Fibroblast of lung (primary cell): Measurements from ENCODE around the gene IFNG-AS1.

Experiments used
- EZH2 ChIP-seq: IDR thresholded peaks from 2 replicates; pipeline ENCODE4 v1.5.1; 2012; ENCODE audit warnings: low read length, control low read depth, mild to moderate bottlenecking; ENCODE audit errors: missing control alignments
- TF ChIP-seq, protein P1 (sequence below), 2 donors: IDR thresholded peaks in 1 of 2; conservative IDR thresholded peaks in 1 of 2; 1 replicate in 1 of 2; 2 replicates in 1 of 2; pipeline ENCODE4 v1.5.1; 2011 to 2012; ENCODE audit warnings: low read length in 2 of 2, control low read depth in 1 of 2, inconsistent platforms in 1 of 2, low read depth in 1 of 2, mild to moderate bottlenecking in 1 of 2

DNA sequence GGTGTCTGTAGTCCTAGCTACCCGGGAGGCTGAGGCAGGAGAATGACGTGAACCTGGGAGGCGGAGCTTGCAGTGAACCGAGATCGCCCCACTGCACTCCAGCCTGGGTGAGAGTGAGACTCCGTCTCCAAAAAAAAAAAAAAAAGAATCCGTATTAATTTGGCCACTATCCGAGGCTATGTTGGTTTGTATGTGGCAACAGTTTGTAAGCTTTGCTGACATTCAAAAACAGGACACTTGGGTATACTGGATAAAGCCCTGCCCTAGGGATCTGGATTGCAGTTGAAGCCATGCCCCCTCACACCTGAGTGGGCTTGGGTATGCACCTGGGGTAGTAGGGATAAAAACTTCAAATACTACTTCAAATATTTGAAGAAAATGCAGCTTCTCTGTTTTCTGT lies 14.5 kb downstream of the IFNG-AS1 start:
- TF ChIP-seq, protein P1, sequence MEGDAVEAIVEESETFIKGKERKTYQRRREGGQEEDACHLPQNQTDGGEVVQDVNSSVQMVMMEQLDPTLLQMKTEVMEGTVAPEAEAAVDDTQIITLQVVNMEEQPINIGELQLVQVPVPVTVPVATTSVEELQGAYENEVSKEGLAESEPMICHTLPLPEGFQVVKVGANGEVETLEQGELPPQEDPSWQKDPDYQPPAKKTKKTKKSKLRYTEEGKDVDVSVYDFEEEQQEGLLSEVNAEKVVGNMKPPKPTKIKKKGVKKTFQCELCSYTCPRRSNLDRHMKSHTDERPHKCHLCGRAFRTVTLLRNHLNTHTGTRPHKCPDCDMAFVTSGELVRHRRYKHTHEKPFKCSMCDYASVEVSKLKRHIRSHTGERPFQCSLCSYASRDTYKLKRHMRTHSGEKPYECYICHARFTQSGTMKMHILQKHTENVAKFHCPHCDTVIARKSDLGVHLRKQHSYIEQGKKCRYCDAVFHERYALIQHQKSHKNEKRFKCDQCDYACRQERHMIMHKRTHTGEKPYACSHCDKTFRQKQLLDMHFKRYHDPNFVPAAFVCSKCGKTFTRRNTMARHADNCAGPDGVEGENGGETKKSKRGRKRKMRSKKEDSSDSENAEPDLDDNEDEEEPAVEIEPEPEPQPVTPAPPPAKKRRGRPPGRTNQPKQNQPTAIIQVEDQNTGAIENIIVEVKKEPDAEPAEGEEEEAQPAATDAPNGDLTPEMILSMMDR (conservative IDR thresholded peaks at IDR 0.05 in 1 of 2, IDR thresholded peaks at IDR 0.05 in 1 of 2; ENCODE audit: low read depth in 1 of 2, low read length in 2 of 2), result no peak
- no peak for TF ChIP-seq EZH2
